Lower leg skin (tissue), 3 donors: ENCODE measurements around the gene IPO5.

Experiments
- CTCF ChIP-seq, 3 donors: fragments of 450-650 bp; IDR thresholded peaks; one replicate each; pipeline ENCODE4 v1.5.1; 2016; ENCODE audit warnings: antibody characterized with exemption in 3 of 3, mild to moderate bottlenecking in 3 of 3, moderate library complexity in 2 of 3
- POLR2A ChIP-seq, 2 donors: fragments of 450-650 bp; IDR thresholded peaks; one replicate each; pipeline ENCODE4 v1.6.1; 2016 to 2017; ENCODE audit warnings: antibody characterized with exemption in 2 of 2, mild to moderate bottlenecking in 1 of 2, moderate library complexity in 1 of 2

GRCh38 chr13:97999653-98000052 is 46.2 kb downstream of the IPO5 start:
- TF ChIP-seq CTCF (IDR thresholded peaks at IDR 0.05), result no peak
- no peak for TF ChIP-seq POLR2A (IDR thresholded peaks at IDR 0.05)
